NCI-H526 treated with DMSO at 0.1 percent for 48 hours (cell line): ENCODE data around the gene DCHS2.
"Not testable (repeated sequence)": the region's sequence is repeated elsewhere in the genome, so short reads cannot be mapped to it uniquely, and the experiment has no call there.

ENCODE experiments used
- DNase-seq: peaks from one replicate; lab custom pipeline; 2025; lab: John Stamatoyannopoulos, UW

Gene DCHS2

GRCh38 chr4:154217384-154217783, 274.2 kb downstream of the DCHS2 start:
- not testable (repeated sequence) for DNase-seq

GRCh38 chr4:154211506-154211905, 280.1 kb downstream of the DCHS2 start:
- no peak for DNase-seq

- no peak for DNase-seq
Measured at GRCh38 chr4:154208424-154208823, 283.2 kb downstream of the DCHS2 start.

- DNase-seq: no peak
Measured at GRCh38 chr4:154205471-154205870, 286.1 kb downstream of the DCHS2 start.

- DNase-seq: no peak
Measured at GRCh38 chr4:154194649-154195048, 296.9 kb downstream of the DCHS2 start.

- no peak for DNase-seq
Measured at GRCh38 chr4:154192585-154192984, 299.0 kb downstream of the DCHS2 start.

- no peak for DNase-seq
Measured at GRCh38 chr4:154189346-154189745, 302.3 kb downstream of the DCHS2 start.

- DNase-seq: no peak
Measured at GRCh38 chr4:154186888-154187287, 304.7 kb downstream of the DCHS2 start.

GRCh38 chr4:154186035-154186434, 305.6 kb downstream of the DCHS2 start:
- no peak for DNase-seq

GRCh38 chr4:154184238-154184637, 307.4 kb downstream of the DCHS2 start:
- DNase-seq: no peak

- no peak for DNase-seq
Measured at GRCh38 chr4:154183264-154183663, 308.3 kb downstream of the DCHS2 start.
